K562 treated with DMSO at 1 percent for 4 hours (cell line): ENCODE measurements around the gene ADAP1. TPM values are rescaled to one million over a fixed set of nuclear protein-coding genes. Genes with fewer than 3 reads are reported as not detected.

ENCODE experiments used
- total RNA-seq: library from RNA; unstranded; fragments of 300-600 nt; gene quantifications from 2 replicates; pipeline ENCODE4 v1.2.3, GENCODE V29; 2022; ENCODE audit not compliant: insufficient read depth

The ADAP1 gene
- 0.75 and 3.4 TPM in 2 replicates for total RNA-seq

GRCh38 chr7:954330-955238 lies at the start of gene ADAP1:
TSS of gene ADAP1 (minus strand) at chr7:954680. CDS start at chr7:954477, 203 bp downstream.

GRCh38 chr7:983004-983615 lies 28.6 kb upstream of the ADAP1 start, which contains the start of gene CYP2W1:
TSS of gene CYP2W1 (plus strand) at chr7:983181. CDS start at chr7:983212, 31 bp downstream.

GRCh38 chr7:974820-975681 lies 20.6 kb upstream of the ADAP1 start, which contains the start of gene COX19:
TSS of gene COX19 (minus strand) at chr7:975549. CDS start at chr7:975509, 40 bp downstream.

GRCh38 chr7:876077-876971 lies 78.2 kb downstream of the ADAP1 start, which contains the start of gene GET4:
TSS of gene GET4 (plus strand) at chr7:876554. CDS start at chr7:876646, 92 bp downstream.

Other genes starting within 250 kb of the ADAP1 start
- gene DNAAF5, start 228.0 kb downstream of the ADAP1 start, total RNA-seq, result 21.9 and 22.3 TPM in 2 replicates
- gene PRKAR1B, start 227.4 kb downstream of the ADAP1 start, total RNA-seq, result 12.8 and 15.0 TPM in 2 replicates
- gene SUN1, start 122.2 kb downstream of the ADAP1 start, total RNA-seq, result 85.7 and 95.8 TPM in 2 replicates
- gene GET4, start 78.1 kb downstream of the ADAP1 start, total RNA-seq, result 109 and 120 TPM in 2 replicates
- 7.4 and 9.3 TPM in 2 replicates for gene COX19, start 20.9 kb upstream of the ADAP1 start, total RNA-seq
- not detected in 2 replicates for gene CYP2W1, start 28.5 kb upstream of the ADAP1 start, total RNA-seq
- gene GPR146, start 89.9 kb upstream of the ADAP1 start, total RNA-seq, result 4.1 and 5.4 TPM in 2 replicates
- gene GPER1, start 133.4 kb upstream of the ADAP1 start, total RNA-seq, result 1.6 TPM in 1 of 2 replicates, not detected in the other
- gene ZFAND2A, start 205.5 kb upstream of the ADAP1 start, total RNA-seq, result 31.8 and 34.1 TPM in 2 replicates